Activated CD8-positive, alpha-beta memory T cell treated with anti-CD3 and anti-CD28 coated beads for 4 hours (primary cell): Measurements from ENCODE around the gene DMAP1.
A peak's percentile ranks its signal among the peaks of the same experiment; 100 is the strongest.
"Not testable (repeated sequence)": the region's sequence is repeated elsewhere in the genome, so short reads cannot be mapped to it uniquely, and the experiment has no call there.

ENCODE experiments used
- DNase-seq, 2 donors: peaks; one replicate each; pipeline ENCODE4 v3.0.0-alpha.2; 2020; ENCODE audit warnings: low read depth in 2 of 2

Gene DMAP1, protein sequence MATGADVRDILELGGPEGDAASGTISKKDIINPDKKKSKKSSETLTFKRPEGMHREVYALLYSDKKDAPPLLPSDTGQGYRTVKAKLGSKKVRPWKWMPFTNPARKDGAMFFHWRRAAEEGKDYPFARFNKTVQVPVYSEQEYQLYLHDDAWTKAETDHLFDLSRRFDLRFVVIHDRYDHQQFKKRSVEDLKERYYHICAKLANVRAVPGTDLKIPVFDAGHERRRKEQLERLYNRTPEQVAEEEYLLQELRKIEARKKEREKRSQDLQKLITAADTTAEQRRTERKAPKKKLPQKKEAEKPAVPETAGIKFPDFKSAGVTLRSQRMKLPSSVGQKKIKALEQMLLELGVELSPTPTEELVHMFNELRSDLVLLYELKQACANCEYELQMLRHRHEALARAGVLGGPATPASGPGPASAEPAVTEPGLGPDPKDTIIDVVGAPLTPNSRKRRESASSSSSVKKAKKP

DNA sequence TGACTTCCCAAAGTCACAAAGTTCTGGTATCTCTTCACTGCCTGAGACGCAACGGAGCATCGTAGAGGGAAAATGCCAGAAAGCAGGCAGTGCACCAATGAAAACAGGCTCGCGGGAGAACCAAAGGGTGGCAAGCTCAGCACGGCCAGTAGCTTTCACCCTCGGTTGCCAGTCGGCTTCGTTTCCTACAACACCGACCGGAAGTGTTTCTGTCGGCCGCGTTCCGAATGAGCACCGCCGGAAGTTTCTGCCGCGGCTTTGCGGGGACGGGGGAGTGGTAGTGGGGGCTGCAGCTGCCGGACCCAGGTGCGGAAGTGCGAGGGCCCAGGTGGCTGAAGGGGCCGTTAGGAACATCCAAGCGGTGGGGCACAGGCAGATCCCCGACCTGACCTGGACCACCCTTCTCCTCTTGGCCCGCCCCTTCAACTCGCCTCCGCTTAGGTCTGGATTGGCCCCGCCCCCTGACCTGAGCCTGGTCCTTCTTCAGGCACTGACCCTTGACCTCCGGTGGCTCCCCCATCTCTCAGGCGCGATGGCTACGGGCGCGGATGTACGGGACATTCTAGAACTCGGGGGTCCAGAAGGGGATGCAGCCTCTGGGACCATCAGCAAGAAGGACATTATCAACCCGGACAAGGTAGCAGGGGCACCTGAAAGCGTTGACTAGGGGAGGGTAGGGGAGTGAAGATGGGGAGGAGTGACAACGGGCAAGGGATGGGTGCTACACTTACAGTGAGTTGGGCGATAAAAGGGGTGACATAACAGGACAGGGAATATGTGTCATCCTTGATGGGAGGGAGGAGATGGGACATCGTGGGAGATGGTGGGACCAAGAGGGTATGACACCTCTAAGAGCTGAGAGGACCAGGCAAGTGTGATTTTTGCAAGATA, at the start of gene DMAP1:
TSS of gene DMAP1 (plus strand) at position 250 of the 891 bp plus-strand sequence. CDS start at position 533, 283 bp downstream.
- DNase-seq = peak; percentile 70 to 75

DNA sequence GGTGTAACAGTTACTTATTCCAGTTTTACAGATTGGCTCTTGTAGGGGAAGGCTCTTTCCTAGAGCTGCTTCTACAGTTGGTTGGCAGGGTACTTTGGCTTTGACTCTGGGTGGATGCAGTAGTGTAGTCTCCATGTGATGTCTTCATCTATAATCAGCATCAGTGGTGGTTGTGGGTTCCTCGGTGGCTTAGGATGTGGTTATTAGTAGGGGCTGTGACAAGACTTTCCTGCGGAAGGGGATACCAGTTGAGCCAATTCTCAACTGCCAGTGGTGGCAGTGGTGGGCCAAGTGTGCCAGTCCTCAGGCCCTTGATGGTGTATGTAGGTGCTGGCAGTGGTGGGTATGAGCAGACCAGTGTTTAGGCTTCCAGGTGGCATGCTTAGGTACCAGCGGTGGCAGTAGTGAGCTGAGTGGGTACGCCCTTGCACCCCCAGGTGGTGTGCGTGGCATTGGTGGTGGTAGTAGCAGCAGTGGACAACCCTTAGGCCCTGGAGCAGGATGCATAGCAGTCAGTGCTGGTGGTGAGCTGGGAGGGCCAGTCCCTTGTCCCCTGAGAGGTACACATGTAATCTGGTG, 44.7 kb upstream of the DMAP1 start:
- no peak for DNase-seq

DNA sequence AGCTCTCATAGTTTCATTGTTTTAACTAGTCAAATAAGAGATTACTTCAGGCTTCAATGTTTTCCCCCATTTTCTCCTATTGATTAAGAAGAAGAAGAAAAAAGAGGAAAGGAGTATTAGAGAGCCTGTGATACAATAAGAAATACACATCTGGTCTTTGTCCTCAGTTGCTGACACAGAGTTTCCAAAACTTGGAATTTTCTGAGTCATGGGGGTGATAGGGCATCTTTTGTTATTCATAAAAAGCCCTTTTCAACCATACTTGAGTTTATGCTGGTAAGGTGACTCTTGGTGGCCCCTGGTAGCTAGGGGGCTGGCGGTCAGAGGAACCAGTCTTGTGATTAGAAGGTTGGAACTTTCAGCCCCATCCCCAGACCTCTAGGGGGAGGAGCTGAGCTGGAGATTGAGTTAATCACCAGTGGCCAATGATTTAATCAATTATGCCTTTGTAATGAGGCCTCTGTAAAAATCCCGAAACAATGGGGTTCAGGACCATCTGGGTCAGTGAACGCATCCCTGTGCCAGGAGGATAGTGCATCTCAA, 42.9 kb upstream of the DMAP1 start:
- DNase-seq = no peak

DNA sequence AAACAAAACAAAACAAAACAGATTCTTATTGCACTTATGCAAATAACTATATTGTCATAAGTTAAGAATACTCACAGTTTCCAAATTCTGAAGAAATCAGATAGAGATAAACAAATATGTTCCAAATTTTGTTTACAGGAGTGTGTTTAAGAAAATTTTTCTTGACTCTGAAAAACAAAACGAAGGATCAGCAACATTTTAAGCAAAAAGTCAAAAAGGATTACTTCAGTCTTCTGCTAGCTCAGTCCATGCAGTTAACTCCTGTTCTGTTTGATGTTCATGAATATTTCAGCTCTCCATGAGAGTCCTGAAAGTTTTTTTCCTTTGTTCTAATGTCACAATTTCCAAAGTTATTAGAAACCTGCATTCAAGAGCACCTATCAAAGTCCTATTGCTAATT, 38.6 kb upstream of the DMAP1 start:
- DNase-seq = no peak

DNA sequence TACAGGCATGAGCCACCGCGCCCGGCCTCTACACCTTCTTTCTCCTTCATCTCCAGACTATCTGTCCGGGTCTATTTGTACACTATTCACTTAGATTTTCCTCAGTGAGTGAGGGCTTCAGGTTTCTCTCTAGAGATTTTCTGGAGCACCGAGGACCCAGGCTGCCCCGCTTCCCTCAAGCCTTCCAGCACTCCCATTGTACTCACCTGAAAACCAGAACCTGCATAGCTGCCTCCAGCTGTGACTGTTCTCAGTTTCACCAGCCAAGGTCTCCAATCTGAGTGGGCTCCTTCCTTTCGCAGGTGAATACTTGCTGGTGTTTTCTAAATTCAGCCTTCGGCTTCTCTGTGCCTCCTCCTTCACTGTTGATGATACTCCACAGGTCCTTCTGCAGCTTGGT, 12.9 kb upstream of the DMAP1 start:
- DNase-seq = no peak

DNA sequence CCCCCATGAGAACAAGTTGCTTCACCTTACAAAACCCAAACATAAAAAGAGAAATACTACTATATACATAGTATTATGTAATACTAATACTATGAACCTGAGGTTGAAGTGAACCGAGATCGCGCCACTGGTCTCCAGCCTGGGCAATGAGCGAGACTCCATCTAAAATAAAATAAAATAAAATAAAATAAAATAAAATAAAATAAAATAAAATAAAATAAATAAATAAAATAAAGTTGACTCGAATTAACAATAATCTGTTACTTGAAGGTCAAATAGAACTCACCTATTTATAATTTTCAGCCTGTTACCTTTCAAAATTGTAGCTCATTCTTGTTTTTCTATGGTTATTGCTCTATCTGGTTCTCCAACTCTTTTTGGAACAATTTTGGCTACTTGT, 6.7 kb upstream of the DMAP1 start:
- not testable (repeated sequence) for DNase-seq

DNA sequence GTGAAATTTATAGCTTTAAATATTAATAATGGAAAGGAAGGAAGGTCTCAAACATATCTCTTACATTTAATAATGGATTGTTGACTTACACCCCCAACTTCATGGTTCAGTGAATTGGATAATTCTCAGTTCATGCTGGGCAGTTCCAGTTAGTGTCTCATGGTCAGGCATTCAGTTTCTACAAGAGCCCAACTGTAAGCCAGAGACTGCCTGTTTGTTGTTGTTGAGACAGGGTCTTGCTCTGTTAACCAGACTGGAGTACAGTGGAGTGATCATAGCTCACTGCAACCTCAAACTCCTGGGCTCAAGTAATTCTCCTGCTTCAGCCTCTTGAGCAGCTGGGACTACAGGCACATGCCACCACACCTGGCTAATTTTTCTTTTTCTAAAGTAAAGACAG, 5.0 kb upstream of the DMAP1 start:
- no peak for DNase-seq

DNA sequence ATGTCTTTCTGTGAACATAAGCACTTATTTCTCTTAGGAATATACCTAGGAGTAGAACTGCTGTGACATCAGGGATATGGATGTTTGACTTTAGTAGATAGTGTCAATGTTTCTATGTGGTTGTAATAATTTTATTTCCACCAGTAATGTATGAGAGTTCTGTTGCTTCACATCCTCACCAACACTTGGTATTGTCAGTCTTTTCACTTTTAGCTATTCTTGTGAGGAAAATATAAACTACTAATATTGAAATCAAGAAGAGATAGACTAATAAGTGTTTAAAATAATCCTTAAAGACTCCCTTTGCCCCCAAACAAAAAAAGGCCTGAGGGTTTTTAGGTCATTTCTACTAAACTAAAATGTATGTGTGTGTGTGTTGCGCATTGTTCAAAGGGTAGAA, 2.7 kb upstream of the DMAP1 start:
- DNase-seq = no peak

DNA sequence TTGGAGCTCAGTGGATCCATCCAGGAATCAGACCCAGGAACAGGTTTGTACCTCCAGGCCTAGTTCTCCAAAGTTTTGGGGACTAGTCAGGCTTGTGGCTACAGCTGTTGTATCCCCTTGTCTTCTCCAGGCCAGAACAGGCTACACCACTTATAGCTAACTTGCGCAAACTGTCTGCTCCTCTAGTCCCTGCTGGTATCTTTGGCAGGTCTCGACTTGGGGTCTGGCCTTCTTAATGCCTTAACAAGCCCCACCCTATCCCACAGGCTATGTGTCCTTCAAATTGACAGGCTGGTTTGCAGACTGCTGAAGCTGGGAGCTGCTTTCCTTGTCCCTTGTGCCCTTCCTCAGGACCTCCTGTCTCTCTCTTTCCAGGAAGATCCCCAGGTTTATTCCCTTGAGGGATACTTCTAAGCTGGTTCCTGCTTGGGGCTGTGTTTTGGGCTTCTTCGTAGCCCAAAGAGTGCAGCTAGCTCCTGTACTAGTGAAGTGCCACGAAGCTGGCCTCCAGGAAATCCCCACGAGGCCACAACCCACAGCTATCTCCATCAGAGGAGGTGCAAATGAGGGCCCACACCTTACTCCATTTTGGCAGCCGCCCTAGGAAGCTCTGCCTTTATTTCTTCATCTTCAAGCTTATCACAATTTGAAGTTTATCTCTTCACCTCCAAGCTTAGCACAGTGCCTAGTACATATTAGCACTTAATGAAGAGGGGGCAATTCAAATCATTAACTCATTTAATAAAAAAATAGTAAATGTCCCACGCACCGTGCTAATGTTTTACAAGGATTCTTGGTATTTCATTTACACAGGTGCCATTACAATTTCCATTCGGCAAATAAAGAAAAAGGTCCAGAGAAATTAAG, 683 bp upstream of the DMAP1 start:
- no peak for DNase-seq

DNA sequence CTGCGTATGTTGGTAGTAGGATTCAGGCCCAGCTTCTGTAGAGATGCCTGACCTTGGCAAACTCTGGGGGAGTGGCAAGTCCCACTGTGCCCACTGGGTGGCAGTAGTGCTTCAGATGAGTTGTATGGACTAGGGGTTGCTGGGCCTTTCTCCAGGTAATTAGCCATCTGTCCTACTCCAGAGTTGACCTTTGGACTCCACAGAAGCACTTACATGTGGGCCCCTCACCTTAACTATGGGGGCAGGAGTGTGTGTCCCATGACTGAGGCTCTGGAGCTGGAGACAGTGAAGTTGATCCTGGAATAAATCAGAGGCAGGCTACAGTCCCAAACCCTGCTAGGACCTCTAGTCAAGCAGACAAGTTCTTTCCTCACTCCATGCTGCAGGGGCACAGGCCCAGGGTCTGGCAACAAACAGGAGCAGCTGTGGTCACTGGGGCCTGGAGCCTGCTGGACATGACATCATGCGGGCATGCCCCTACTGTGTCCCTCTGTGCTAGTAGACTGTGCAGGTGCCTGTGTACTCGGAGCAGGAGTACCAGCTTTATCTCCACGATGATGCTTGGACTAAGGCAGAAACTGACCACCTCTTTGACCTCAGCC, 4.6 kb downstream of the DMAP1 start:
- peak; percentile 28 to 46 for DNase-seq

DNA sequence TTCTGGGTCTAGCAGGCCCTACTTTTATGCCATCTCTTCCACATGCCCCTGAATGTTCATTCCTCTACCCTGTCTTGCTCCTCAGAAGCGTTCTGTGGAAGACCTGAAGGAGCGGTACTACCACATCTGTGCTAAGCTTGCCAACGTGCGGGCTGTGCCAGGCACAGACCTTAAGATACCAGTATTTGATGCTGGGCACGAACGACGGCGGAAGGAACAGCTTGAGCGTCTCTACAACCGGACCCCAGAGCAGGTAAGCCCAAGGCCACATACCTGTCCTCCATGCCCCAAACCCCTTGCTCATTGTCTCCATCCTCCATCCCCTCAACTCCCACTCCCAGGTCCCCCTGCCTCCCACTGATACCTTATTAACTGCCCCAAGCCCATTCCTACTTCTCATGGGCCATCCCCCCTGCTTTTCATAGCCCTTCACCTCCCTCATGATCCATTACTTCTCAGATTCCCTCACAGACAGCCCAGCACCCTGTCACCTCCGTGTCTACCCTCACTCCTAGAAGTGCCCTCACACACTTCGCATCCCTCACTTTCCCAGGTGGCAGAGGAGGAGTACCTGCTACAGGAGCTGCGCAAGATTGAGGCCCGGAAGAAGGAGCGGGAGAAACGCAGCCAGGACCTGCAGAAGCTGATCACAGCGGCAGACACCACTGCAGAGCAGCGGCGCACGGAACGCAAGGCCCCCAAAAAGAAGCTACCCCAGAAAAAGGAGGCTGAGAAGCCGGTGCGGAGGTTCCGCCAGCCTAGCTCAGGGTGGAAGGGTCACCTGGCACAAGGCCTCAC, 5.4 kb downstream of the DMAP1 start:
- no peak for DNase-seq

DNA sequence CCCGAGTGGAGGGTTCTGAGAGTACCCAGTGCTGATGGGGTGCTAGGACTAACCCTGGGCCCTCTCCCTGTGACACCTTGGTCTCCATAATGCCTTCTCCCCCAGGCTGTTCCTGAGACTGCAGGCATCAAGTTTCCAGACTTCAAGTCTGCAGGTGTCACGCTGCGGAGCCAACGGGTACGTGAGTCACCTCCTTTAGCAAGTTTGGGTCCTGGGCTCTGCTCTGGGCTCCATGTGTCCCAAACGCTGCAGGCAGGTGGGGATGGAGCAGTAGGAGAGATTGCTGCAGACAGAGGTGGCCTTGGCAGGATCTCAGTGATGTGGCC, 6.0 kb downstream of the DMAP1 start:
- no peak for DNase-seq

DNA sequence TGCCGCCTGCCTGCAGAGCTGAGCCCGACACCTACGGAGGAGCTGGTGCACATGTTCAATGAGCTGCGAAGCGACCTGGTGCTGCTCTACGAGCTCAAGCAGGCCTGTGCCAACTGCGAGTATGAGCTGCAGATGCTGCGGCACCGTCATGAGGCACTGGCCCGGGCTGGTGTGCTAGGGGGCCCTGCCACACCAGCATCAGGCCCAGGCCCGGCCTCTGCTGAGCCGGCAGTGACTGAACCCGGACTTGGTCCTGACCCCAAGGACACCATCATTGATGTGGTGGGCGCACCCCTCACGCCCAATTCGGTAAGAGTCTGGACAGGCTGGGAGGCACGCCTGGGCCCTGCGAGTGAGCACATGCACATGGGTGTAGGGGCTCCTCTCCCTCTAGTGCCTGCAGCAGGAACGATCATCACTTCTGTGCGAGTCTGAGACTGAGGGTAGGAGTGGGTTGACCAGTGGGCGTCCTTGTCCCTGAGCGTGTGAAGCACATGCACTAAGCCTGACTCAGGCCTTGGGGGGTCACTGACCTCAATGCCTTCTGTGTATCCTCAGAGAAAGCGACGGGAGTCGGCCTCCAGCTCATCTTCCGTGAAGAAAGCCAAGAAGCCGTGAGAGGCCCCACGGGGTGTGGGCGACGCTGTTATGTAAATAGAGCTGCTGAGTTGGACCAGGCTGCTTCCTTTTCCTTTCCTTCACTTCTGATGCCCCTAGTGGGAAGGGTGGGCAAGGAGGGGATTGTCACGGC, 6.9 kb downstream of the DMAP1 start:
- DNase-seq = no peak

DNA sequence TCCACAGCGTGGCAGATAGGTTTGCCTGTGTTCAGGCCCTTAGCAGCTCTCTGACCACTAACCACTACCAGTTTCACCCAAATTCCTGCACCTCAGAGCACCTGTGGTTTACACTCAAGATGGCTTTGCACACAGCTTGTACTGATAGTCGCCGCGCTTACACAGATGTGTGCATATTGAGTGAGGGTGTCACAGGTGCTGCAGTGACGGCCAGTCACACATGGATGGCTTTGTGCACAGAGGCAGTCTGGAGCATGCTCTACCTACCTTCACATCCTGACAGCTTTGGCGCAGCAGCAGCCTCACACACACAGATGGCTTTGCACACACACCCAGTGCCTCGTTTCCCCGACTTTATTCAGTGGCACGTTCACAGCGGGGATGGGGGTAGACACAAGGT, 7.5 kb downstream of the DMAP1 start:
- DNase-seq = no peak

DNA sequence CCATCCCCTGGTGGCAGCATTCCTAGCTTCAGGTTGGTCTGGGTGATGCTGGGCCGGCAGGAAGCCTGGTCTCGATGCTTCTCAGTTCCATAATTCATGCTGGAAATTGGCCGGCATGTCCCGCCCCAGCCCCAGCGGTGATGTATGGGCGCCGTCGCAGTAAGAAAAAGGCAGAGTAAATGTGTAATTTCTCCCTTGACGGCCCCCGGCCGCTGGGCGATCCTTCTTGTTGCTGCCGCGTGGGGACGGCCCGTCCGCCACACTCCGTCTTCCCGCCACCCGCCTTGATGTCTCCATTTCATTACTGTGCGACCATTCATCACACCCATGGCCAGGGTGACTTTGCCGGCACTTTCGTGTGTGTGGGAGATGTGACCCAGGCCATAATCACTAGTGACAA, 8.5 kb downstream of the DMAP1 start:
- DNase-seq = no peak

DNA sequence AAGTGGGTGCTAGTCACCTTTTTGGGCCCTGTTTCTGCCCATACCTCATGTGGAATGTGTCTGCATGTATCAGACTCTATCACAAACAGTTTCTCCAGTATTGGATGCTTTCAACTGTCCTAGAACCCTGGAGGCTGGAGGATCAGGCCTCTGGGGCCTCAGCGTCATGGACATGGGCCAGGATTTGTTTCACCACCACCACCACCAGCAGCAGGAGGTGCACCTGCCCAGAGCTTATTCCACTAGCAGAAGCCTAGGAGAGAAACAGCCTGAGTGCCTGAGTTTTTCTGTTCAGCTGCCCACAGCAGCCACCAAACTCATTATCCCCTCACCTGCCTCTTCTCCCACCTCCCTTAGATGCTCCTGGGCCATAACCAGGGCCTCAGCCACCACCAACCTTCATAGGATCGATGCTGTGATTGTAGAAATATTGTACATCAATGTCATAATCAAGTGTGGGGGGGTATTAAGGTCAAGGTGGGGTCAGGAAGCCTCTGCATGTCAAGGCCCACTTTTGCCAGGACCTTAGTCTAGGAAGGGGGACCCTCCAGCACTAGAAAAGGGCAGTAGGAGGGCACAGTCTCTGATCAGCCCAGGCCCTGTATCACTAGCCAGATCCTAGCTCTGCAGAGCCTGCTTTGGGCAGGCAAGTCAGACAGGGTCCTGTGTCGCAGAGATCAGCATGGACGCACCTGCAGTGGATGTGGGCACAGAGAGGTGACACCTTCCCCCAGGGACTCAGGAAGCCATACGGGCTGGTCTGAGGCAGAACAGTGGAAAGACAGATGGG, 9.3 kb downstream of the DMAP1 start:
- DNase-seq = no peak

DNA sequence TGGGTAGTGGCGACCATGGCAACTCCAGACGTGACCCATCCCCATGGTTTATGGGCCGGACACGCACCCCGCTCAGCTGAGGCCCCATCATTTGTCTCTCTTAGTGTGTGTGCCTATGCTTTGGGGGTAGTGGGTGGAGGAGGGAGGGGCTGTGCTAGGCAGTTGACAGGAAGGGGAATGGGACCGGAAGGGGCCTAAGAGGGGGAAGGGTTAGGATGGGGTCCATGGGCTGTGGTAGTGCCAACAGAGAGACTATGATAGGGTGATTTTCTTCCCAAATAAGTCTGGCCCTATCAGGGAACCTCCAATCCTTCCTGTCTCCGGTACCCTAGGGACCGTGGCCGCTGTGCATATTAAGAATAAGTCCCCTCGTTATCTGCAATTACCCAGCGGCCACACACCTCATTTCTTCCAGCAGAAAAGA, 9.9 kb downstream of the DMAP1 start:
- DNase-seq = no peak

DNA sequence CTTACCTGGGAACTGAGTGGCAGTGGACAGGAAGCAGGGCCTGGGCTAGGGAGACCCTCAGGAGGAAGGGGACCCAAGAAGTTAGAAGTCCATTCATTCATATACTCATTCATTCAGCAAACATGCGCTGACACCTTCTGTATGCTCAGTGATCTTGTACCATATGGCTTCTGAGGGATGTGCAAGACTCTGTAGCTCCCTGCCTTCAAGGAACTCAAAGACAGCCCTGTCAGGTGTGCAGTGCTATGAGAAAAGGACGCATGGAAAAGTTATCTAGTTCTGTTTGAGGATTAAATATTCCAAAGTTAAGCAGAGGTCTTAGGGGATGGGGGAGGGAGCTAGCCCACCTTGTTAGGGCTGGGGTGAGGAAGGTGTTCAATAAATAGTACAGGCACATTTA, 12.5 kb downstream of the DMAP1 start:
- DNase-seq = no peak

DNA sequence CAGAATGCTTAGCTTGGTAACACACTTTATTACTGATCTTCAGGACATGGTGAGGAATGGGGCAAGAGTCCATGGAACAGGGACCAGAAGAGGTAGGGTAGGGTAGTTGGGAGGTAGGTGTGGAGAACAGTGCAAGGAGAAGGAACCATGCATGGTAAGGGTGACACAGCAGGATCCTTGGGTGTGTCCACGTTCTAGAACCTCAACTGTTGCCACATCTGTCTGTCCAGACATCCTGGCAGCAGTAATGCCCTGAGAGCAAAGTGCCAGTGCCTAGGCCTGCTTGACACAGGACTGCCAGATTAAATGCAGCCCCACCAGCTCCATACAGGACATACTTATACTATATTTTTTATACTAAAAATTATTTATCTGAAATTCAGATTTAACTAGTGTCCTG, 13.9 kb downstream of the DMAP1 start:
- DNase-seq = no peak
